BJ (cell line): ENCODE measurements around the gene VPS13A. TPM values are rescaled to one million over a fixed set of nuclear protein-coding genes. Genes with fewer than 3 reads are reported as not detected.

Experiments
- CTCF ChIA-PET: fragments of 350-600 bp; formaldehyde crosslinking; extraction: SDS; loops from one replicate; lab custom pipeline; 2021; ENCODE audit warnings: antibody characterized with exemption, inconsistent platforms; lab: Yijun Ruan, JAX
- POLR2A ChIA-PET: fragments of 300-600 bp; sonication (Branson Sonifier 250); formaldehyde crosslinking; extraction: SDS; loops from one replicate; lab custom pipeline; 2021; ENCODE audit warnings: antibody characterized with exemption; lab: Charles Lee
- DNase-seq: peaks from one replicate; pipeline ENCODE4 v3.0.0-alpha.2; 2011; ENCODE audit warnings: low read depth
- H3K27me3 ChIP-seq: 2 replicates; pipeline ENCODE4 v1.6.0; 2011; ENCODE audit warnings: low read length; ENCODE audit not compliant: control insufficient read depth, insufficient read depth
- H3K36me3 ChIP-seq: 2 replicates; pipeline ENCODE4 v1.5.1; 2011; ENCODE audit warnings: low read length; ENCODE audit not compliant: control insufficient read depth, insufficient read depth
- H3K4me3 ChIP-seq: 2 replicates; pipeline ENCODE4 v1.5.1; 2011; ENCODE audit warnings: low read depth, mild to moderate bottlenecking, control low read depth, low read length
- CTCF ChIP-seq: IDR thresholded peaks from 2 replicates; pipeline ENCODE4 v1.5.1; 2011; ENCODE audit warnings: low read depth, mild to moderate bottlenecking, control low read depth, inconsistent platforms, low read length, moderate library complexity; ENCODE audit not compliant: insufficient read depth
- polyA plus RNA-seq: library from polyadenylated mRNA; depleted of rRNA; stranded (reverse); fragments of >200 nt; gene quantifications from 2 replicates; pipeline ENCODE4 v1.2.3, GENCODE V29; 2011

The VPS13A gene
- polyA plus RNA-seq, 1 experiment = 7.5 TPM

GRCh38 chr9:77183581-77183980 lies 6.2 kb downstream of the VPS13A start:
- H3K27me3 ChIP-seq = no peaks in the 10 kb centered on the region
- TF ChIP-seq CTCF = no peak
- no peaks in the 10 kb centered on the region for H3K36me3 ChIP-seq
- no peak for DNase-seq
- H3K4me3 ChIP-seq = no peak overlapping the region
- POLR2A ChIA-PET = no interaction called here
- CTCF ChIA-PET = interaction anchor here (1.2 kb wide), 1 partner anchor 11 kb away, joined by 3 read pairs; no protein-coding TSS in a partner anchor

GRCh38 chr9:77188242-77188641 lies 10.9 kb downstream of the VPS13A start:
- CTCF ChIA-PET = interaction anchor here (2.0 kb wide), 1 partner anchor 21 kb away, joined by 4 read pairs; no protein-coding TSS in a partner anchor
- POLR2A ChIA-PET = interaction anchor here (0.6 kb wide), 1 partner anchor 841 kb away, joined by 5 read pairs; no protein-coding TSS in a partner anchor
- DNase-seq = no peak
- no peak overlapping the region for H3K4me3 ChIP-seq
- H3K27me3 ChIP-seq = no peaks in the 10 kb centered on the region
- H3K36me3 ChIP-seq = no peaks in the 10 kb centered on the region
- TF ChIP-seq CTCF = no peak

GRCh38 chr9:77194423-77194822 lies 17.1 kb downstream of the VPS13A start:
- Histone ChIP-seq H3K27me3 (no peaks in the 10 kb centered on the region), H3K4me3 (no peak overlapping the region), H3K36me3 (no peaks in the 10 kb centered on the region)
- POLR2A ChIA-PET = no interaction called here
- CTCF ChIA-PET = interaction anchor here (1.3 to 1.4 kb wide), 2 partner anchors 11 to 13 kb away, joined by 3 to 4 read pairs; no protein-coding TSS in a partner anchor
- TF ChIP-seq CTCF = no peak
- no peak for DNase-seq

GRCh38 chr9:77210116-77210515 lies 32.8 kb downstream of the VPS13A start:
- TF ChIP-seq CTCF = no peak
- POLR2A ChIA-PET = no interaction called here
- Histone ChIP-seq H3K27me3 (no peaks in the 10 kb centered on the region), H3K36me3 (no peaks in the 10 kb centered on the region), H3K4me3 (no peak overlapping the region)
- no peak for DNase-seq
- CTCF ChIA-PET = interaction anchor here (0.6 to 1.5 kb wide), 3 partner anchors 17 to 92 kb away, joined by 3 to 4 read pairs (median 3); no protein-coding TSS in a partner anchor

GRCh38 chr9:77211561-77211960 lies 34.2 kb downstream of the VPS13A start:
- no peaks in the 10 kb centered on the region for H3K27me3 ChIP-seq
- no peaks in the 10 kb centered on the region for H3K36me3 ChIP-seq
- no peak for TF ChIP-seq CTCF
- DNase-seq = no peak
- ChIA-PET POLR2A (no interaction called here), CTCF (no interaction called here)
- no peak overlapping the region for H3K4me3 ChIP-seq
